ENCODE results near the gene MYO1E. TPM values are rescaled to one million over a fixed set of nuclear protein-coding genes. Genes with fewer than 3 reads are reported as not detected.
A peak's percentile ranks its signal among the peaks of the same experiment; 100 is the strongest.
"Not testable (repeated sequence)": the region's sequence is repeated elsewhere in the genome, so short reads cannot be mapped to it uniquely, and the experiment has no call there.

MYO1E gene
- total and polyA plus RNA-seq, 5 donors: 8.4 to 28.5 (median 23.1) TPM

- ATAC-seq (no peak), DNase-seq (no peak)
- no peaks in the 10 kb centered on the region for H3K9me3 ChIP-seq (ENCODE audit: control insufficient read depth, low read length)
- WGBS: 89% methylated on average over 5 of the region's 5 CpGs
- no peak overlapping the region for H3K27ac ChIP-seq (ENCODE audit: low read length)
- no peak overlapping the region for H3K4me3 ChIP-seq (ENCODE audit: low read length)
- H3K27me3 ChIP-seq (ENCODE audit: control insufficient read depth, insufficient read depth): no peaks in the 10 kb centered on the region
- intact Hi-C loops (cut with DNase I): no loop called here
- no peaks in the 10 kb centered on the region for H3K4me1 ChIP-seq (ENCODE audit: control insufficient read depth, insufficient read depth, low read length)
Observed at GRCh38 chr15:59143281-59143680, 229.4 kb downstream of the MYO1E start.

DNA sequence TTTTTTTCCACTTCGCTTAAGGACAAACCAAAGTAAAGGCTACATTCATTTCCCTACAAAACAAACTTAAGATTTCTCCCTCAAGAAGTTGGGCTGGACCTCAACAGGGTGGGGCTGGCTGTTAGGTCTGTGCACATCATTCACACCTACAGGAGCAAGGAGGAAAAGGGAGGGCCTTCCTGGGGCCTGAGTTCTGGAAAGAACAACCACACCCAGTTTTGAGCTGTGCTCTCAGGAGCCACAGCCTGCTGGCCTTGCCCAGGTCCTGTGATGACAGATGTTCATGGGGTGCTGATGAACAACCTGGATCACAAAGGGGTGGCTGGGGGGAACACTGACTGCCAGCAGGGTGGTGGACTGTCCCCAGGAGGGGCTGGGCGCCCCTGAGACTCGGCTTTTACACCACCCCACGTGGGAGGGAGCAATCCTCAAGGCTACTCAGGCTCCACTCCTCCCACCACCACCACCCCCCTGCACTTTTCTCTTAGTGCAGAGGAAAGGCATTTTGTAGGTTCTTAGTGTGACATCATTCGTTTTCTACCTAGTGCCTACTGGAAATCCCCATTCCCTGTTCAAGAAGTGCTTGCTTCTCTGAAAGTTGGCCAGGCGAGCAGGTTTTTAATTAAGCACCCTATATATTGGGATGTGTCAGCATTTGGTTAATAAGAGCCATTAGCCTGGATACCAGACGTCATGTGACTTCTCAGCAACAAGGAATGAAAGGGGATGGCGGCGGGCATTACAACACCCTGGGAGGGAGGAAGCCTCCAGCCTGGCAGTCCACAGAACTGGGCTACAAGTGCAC lies 232.0 kb downstream of the MYO1E start:
- no peak overlapping the region for H3K4me3 ChIP-seq (ENCODE audit: low read length)
- DNase-seq: no peak
- no peaks in the 10 kb centered on the region for H3K9me3 ChIP-seq (ENCODE audit: control insufficient read depth, low read length)
- WGBS: 86% methylated on average over 9 of the region's 9 CpGs
- intact Hi-C loops (cut with DNase I): no loop called here
- ATAC-seq: peak in 1 of 2 donors; percentile 48
- no peaks in the 10 kb centered on the region for H3K4me1 ChIP-seq (ENCODE audit: control insufficient read depth, insufficient read depth, low read length)
- no peaks in the 10 kb centered on the region for H3K27me3 ChIP-seq (ENCODE audit: control insufficient read depth, insufficient read depth)
- no peak overlapping the region for H3K27ac ChIP-seq (ENCODE audit: low read length)

DNA sequence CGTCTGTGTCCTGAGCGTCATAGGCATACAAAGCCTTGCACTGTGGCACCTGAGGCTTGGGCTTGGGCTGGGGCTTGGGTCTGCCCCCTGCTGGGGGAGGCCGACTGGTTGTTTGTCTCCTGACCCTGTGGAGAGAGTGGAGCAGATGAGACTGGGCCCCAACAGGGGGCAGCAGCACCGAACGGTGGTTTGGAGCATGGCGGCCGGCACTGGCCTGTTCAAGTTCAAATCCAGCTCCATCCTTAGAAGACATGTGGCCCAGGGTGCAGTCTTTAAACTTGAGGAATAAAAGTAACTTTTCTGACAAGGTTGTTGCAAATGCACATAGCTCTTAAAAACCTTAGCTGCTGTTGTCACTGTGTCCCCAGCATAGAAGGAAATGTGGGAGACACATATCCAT lies 234.4 kb downstream of the MYO1E start:
- intact Hi-C loops (cut with DNase I): no loop called here
- ATAC-seq (peak; percentile 55 to 65), DNase-seq (peak; percentile 32 to 74 (median 68))
- 70% methylated on average over 7 of the region's 7 CpGs for WGBS
- H3K27me3 ChIP-seq (ENCODE audit: control insufficient read depth, insufficient read depth): no peaks in the 10 kb centered on the region
- H3K4me1 ChIP-seq (ENCODE audit: control insufficient read depth, insufficient read depth, low read length): no peaks in the 10 kb centered on the region
- H3K4me3 ChIP-seq (ENCODE audit: low read length): no peak overlapping the region
- no peak overlapping the region for H3K27ac ChIP-seq (ENCODE audit: low read length)
- no peaks in the 10 kb centered on the region for H3K9me3 ChIP-seq (ENCODE audit: control insufficient read depth, low read length)

- Histone ChIP-seq H3K27me3 (ENCODE audit: control insufficient read depth, insufficient read depth) (no peaks in the 10 kb centered on the region), H3K4me3 (ENCODE audit: low read length) (no peak overlapping the region), H3K9me3 (ENCODE audit: control insufficient read depth, low read length) (no peaks in the 10 kb centered on the region), H3K27ac (ENCODE audit: low read length) (no peak overlapping the region), H3K4me1 (ENCODE audit: control insufficient read depth, insufficient read depth, low read length) (no peaks in the 10 kb centered on the region)
- ATAC-seq: no peak
- intact Hi-C loops (cut with DNase I): no loop called here
- DNase-seq: no peak
- 52% methylated on average over 2 of the region's 2 CpGs for WGBS
Observed at GRCh38 chr15:59137566-59137965, 235.1 kb downstream of the MYO1E start.

- Histone ChIP-seq H3K9me3 (ENCODE audit: control insufficient read depth, low read length) (no peaks in the 10 kb centered on the region), H3K27me3 (ENCODE audit: control insufficient read depth, insufficient read depth) (no peaks in the 10 kb centered on the region), H3K4me1 (ENCODE audit: control insufficient read depth, insufficient read depth, low read length) (no peaks in the 10 kb centered on the region), H3K27ac (ENCODE audit: low read length) (no peak overlapping the region), H3K4me3 (ENCODE audit: low read length) (no peak overlapping the region)
- intact Hi-C loops (cut with DNase I): no loop called here
- 98% methylated on average over 6 of the region's 6 CpGs for WGBS
- DNase-seq (no peak), ATAC-seq (no peak)
Observed at GRCh38 chr15:59133929-59134427, 238.7 kb downstream of the MYO1E start.

GRCh38 chr15:59131969-59132562 lies 240.6 kb downstream of the MYO1E start:
- intact Hi-C loops (cut with DNase I): no loop called here
- Histone ChIP-seq H3K27ac (ENCODE audit: low read length) (no peak overlapping the region), H3K27me3 (ENCODE audit: control insufficient read depth, insufficient read depth) (no peaks in the 10 kb centered on the region), H3K9me3 (ENCODE audit: control insufficient read depth, low read length) (no peaks in the 10 kb centered on the region), H3K4me3 (ENCODE audit: low read length) (no peak overlapping the region), H3K4me1 (ENCODE audit: control insufficient read depth, insufficient read depth, low read length) (no peaks in the 10 kb centered on the region)
- no peak for DNase-seq
- ATAC-seq: no peak
- WGBS: 94% methylated on average over 3 of the region's 3 CpGs

DNA sequence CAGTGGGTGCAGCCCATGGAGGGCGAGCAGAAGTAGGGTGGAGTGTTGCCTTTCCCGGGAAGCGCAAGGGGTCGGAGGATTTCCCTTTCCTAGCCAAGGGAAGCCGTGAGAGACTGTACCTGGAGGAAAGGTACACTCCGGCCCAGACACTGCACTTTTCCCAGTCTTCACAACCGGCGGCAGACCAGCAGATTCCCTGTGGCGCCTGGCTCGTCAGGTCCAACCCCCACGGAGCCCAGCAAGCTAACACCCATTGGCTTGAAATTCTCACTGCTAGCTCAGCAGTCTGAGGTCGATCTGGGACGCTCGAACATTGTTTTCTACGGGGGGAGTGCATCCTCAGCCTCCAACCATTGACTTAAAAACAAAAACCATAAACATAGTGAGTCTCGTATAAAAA lies 241.2 kb downstream of the MYO1E start:
- 96% methylated on average over 16 of the region's 16 CpGs for WGBS

GRCh38 chr15:59127255-59127654 lies 245.4 kb downstream of the MYO1E start:
- H3K27ac ChIP-seq (ENCODE audit: low read length); H3K27me3 ChIP-seq (ENCODE audit: control insufficient read depth, insufficient read depth); intact Hi-C loops (cut with DNase I); H3K4me3 ChIP-seq (ENCODE audit: low read length); DNase-seq; H3K4me1 ChIP-seq (ENCODE audit: control insufficient read depth, insufficient read depth, low read length); H3K9me3 ChIP-seq (ENCODE audit: control insufficient read depth, low read length); ATAC-seq: not testable (repeated sequence)
- WGBS: 87% methylated on average over 1 of the region's 1 CpG

More for the DNA sequence above, 241.2 kb downstream of the MYO1E start:
- H3K27ac ChIP-seq (ENCODE audit: low read length): no peak overlapping the region
- no peak for ATAC-seq
- no peaks in the 10 kb centered on the region for H3K27me3 ChIP-seq (ENCODE audit: control insufficient read depth, insufficient read depth)
- no peaks in the 10 kb centered on the region for H3K4me1 ChIP-seq (ENCODE audit: control insufficient read depth, insufficient read depth, low read length)
- H3K9me3 ChIP-seq (ENCODE audit: control insufficient read depth, low read length): no peaks in the 10 kb centered on the region
- no peak for DNase-seq
- intact Hi-C loops (cut with DNase I): no loop called here
- H3K4me3 ChIP-seq (ENCODE audit: low read length): no peak overlapping the region

GRCh38 chr15:59125683-59126082 lies 247.0 kb downstream of the MYO1E start:
- H3K4me1 ChIP-seq (ENCODE audit: control insufficient read depth, insufficient read depth, low read length); H3K27ac ChIP-seq (ENCODE audit: low read length); ATAC-seq; H3K9me3 ChIP-seq (ENCODE audit: control insufficient read depth, low read length); H3K4me3 ChIP-seq (ENCODE audit: low read length); H3K27me3 ChIP-seq (ENCODE audit: control insufficient read depth, insufficient read depth); DNase-seq; intact Hi-C loops (cut with DNase I): not testable (repeated sequence)
- WGBS: 99% methylated on average over 4 of the region's 4 CpGs

DNA sequence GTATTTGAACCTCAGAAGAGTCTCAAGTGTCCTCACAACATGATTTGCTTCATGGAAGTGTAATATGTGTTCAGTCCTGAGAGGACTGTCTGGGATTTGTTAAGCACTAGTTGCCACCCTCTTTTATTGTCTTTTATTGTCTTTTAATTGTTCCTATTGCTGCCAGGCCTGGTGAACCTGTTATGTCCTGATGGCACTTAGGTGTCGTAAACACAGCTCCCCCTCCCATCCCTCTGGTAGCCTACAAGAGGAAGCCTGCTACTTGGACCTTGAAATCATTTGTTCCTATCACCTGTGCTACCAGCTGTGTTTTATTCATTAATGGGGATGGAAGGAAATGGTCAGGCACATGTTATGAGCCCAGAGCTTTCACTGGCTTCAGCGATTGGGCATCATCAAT lies 248.4 kb downstream of the MYO1E start:
- intact Hi-C loops (cut with DNase I): no loop called here
- no peaks in the 10 kb centered on the region for H3K27me3 ChIP-seq (ENCODE audit: control insufficient read depth, insufficient read depth)
- ATAC-seq (no peak), DNase-seq (no peak)
- no peak overlapping the region for H3K4me3 ChIP-seq (ENCODE audit: low read length)
- H3K9me3 ChIP-seq (ENCODE audit: control insufficient read depth, low read length): no peaks in the 10 kb centered on the region
- 97% methylated on average over 2 of the region's 2 CpGs for WGBS
- H3K4me1 ChIP-seq (ENCODE audit: control insufficient read depth, insufficient read depth, low read length): no peaks in the 10 kb centered on the region
- no peak overlapping the region for H3K27ac ChIP-seq (ENCODE audit: low read length)

GRCh38 chr15:59120937-59121336 lies 251.7 kb downstream of the MYO1E start:
- Histone ChIP-seq H3K27ac (ENCODE audit: low read length) (no peak overlapping the region), H3K4me3 (ENCODE audit: low read length) (no peak overlapping the region), H3K27me3 (ENCODE audit: control insufficient read depth, insufficient read depth) (no peaks in the 10 kb centered on the region), H3K4me1 (ENCODE audit: control insufficient read depth, insufficient read depth, low read length) (no peaks in the 10 kb centered on the region), H3K9me3 (ENCODE audit: control insufficient read depth, low read length) (no peaks in the 10 kb centered on the region)
- DNase-seq (no peak), ATAC-seq (no peak)
- intact Hi-C loops (cut with DNase I): no loop called here
- 92% methylated on average over 5 of the region's 5 CpGs for WGBS
